GM12878 (cell line): Measurements from ENCODE around the gene AGPAT2. TPM values are rescaled to one million over a fixed set of nuclear protein-coding genes. Genes with fewer than 3 reads are reported as not detected.

Experiments
- BCLAF1 ChIP-seq: fragments of 450-650 bp; IDR thresholded peaks from 2 replicates; pipeline ENCODE4 v1.6.1; 2017; ENCODE audit warnings: antibody characterized with exemption, mild to moderate bottlenecking, moderate library complexity
- BHLHE40 ChIP-seq, 2 experiments: fragments of 450-650 bp in 1 of 2; IDR thresholded peaks; 2 replicates each; pipeline ENCODE4 v1.6.1; 2011 to 2017; ENCODE audit warnings: low read depth in 2 of 2, borderline replicate concordance in 1 of 2, improper control_type of control experiment in 1 of 2, low read length in 1 of 2, mild to moderate bottlenecking in 1 of 2
- CHD1 ChIP-seq: IDR thresholded peaks from 2 replicates; pipeline ENCODE4 v1.6.1; 2012; ENCODE audit warnings: low read depth, low read length, improper control_type of control experiment
- CHD2 ChIP-seq: IDR thresholded peaks from 2 replicates; pipeline ENCODE4 v1.6.1; 2011; ENCODE audit warnings: low read depth, low read length, improper control_type of control experiment, borderline replicate concordance
- EED ChIP-seq: sonication (generic); IDR thresholded peaks from 2 replicates; pipeline ENCODE4 v1.6.1; 2016; ENCODE audit warnings: antibody characterized with exemption, low read depth
- POLR2A ChIP-seq: IDR thresholded peaks from 2 replicates; pipeline ENCODE4 v1.6.1; 2011; ENCODE audit warnings: low read depth, mild to moderate bottlenecking, low read length
- RAD51 ChIP-seq: fragments of 450-650 bp; IDR thresholded peaks from 2 replicates; pipeline ENCODE4 v1.6.1; 2016; ENCODE audit warnings: moderate library complexity, mild to moderate bottlenecking, inconsistent platforms
- ZBTB40 ChIP-seq: fragments of 450-650 bp; IDR thresholded peaks from 2 replicates; pipeline ENCODE4 v1.6.1; 2016; ENCODE audit warnings: mild to moderate bottlenecking, moderate library complexity, borderline replicate concordance
- ZNF622 ChIP-seq: fragments of 450-650 bp; IDR thresholded peaks from 2 replicates; pipeline ENCODE4 v1.6.1; 2017; ENCODE audit warnings: mild to moderate bottlenecking, inconsistent platforms
- polyA plus RNA-seq, 11 experiments: library from polyadenylated mRNA; depleted of rRNA in 4 of 11; unstranded in 6 of 11; stranded (reverse) in 5 of 11; fragments of >200 nt; fragmentation: Nextera tagmentation in 4 of 11; fragmentation: Illumina TruSeq in 1 of 11; extraction: Ambion mirVana in 4 of 11; extraction: Trizol in 1 of 11; gene quantifications; 1 replicate in 1 of 11; 2 replicates in 10 of 11; pipeline versions ENCODE4 v1.2.1 to v1.2.3, GENCODE V29; 2011 to 2016; ENCODE audit warnings: inconsistent platforms in 2 of 11, missing spikeins in 2 of 11, low read depth in 1 of 11
- total RNA-seq, 4 experiments: library from RNA; depleted of rRNA in 3 of 4; stranded (reverse); fragments of >200 nt in 3 of 4; fragmentation: Illumina TruSeq in 1 of 4; extraction: Trizol in 1 of 4; gene quantifications; 2 replicates each; pipeline versions ENCODE4 v1.2.1 to v1.2.3, GENCODE V29; 2013 to 2021

The AGPAT2 gene
- total and polyA plus RNA-seq, 10 of the 15 experiments (the other 5 are each of a cell fraction or from before 2014, with no cell fraction given): 0.10 to 28.5 (median 18.2) TPM

- TF ChIP-seq BCLAF1 (no peak), EED (no peak), POLR2A (no peak), ZBTB40 (no peak), BHLHE40 (IDR thresholded peaks at IDR 0.05; ENCODE audit: borderline replicate concordance in 1 of 2, low read depth in 2 of 2, low read length in 1 of 2) (no peak), RAD51 (no peak), CHD1 (no peak), CHD2 (no peak), ZNF622 (no peak)
Observed at GRCh38 chr9:136646827-136647711, 40.2 kb downstream of the AGPAT2 start (continued).
